ENCODE measurements around the gene DRD5. TPM values are rescaled to one million over a fixed set of nuclear protein-coding genes. Genes with fewer than 3 reads are reported as not detected.
"Not testable (repeated sequence)": the region's sequence is repeated elsewhere in the genome, so short reads cannot be mapped to it uniquely, and the experiment has no call there.

The DRD5 gene
- not detected for total RNA-seq
- long read RNA-seq: 0 reads

GRCh38 chr4:9781343-9782135 lies at the start of gene DRD5:
TSS of gene DRD5 (plus strand) at chr4:9781634. CDS start at chr4:9782030, 396 bp downstream.
- no peak for DNase-seq
- no peak for TF ChIP-seq CTCF (IDR thresholded peaks at IDR 0.05)
- no peak for ATAC-seq
- intact Hi-C loops (cut with DNase I): no loop called here
- H3K36me3 ChIP-seq: no peaks in the 10 kb centered on the region
- no peak within 1 kb of the TSS for H3K27ac ChIP-seq
- H3K4me3 ChIP-seq: no peak within 1 kb of the TSS
- no peaks in the 10 kb centered on the region for H3K4me1 ChIP-seq
- no peaks in the 10 kb centered on the region for H3K9me3 ChIP-seq
- H3K27me3 ChIP-seq: peaks cover 29% of the 10 kb centered on the region

DNA sequence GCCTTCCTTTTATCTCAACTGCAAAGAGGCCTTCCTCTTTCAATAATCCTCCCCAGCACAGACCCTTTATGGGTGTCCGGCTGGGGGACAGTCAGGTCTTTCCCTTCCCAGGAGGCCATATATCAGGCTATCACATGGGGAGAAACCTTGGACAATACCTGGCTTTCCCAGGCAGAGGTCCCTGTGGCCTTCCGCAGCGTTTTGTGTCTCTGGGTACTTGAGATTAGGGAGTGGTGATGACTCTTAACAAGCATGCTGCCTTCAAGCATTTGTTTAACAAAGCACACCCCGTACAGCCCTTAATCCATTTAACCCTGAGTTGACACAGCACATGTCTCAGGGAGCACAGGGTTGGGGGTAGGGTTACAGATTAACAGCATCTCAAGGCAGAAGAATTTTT lies 49.2 kb upstream of the DRD5 start:
- H3K27me3 ChIP-seq; H3K36me3 ChIP-seq; DNase-seq; H3K4me1 ChIP-seq; H3K27ac ChIP-seq; H3K9me3 ChIP-seq; ATAC-seq; H3K4me3 ChIP-seq; intact Hi-C loops (cut with DNase I): not testable (repeated sequence)

DNA sequence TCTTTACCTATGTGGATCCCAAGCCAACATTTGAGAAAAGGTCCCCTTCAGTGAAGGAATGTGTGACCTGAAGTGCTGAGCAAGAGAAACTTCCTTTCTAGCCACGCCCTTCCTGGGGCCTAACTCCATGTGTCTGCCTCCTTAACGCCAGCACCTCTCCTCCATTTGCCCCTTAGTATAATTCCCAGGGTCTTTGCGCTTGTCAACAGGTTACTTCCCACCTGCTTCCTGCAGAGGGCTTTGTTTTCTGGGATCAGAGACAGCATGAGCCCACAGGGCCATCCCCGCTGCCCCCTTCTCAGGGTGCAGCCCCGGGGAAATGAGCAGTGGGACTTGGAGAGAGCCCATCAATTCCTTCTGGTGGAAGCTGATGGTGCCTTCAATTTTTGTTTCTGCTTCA lies 45.9 kb upstream of the DRD5 start:
- Histone ChIP-seq H3K27me3 (no peaks in the 10 kb centered on the region), H3K4me3 (no peak overlapping the region), H3K27ac (no peak overlapping the region), H3K9me3 (no peaks in the 10 kb centered on the region), H3K36me3 (no peaks in the 10 kb centered on the region), H3K4me1 (no peaks in the 10 kb centered on the region)
- intact Hi-C loops (cut with DNase I): no loop called here
- DNase-seq (no peak), ATAC-seq (no peak)
- TF ChIP-seq CTCF (IDR thresholded peaks at IDR 0.05): no peak

DNA sequence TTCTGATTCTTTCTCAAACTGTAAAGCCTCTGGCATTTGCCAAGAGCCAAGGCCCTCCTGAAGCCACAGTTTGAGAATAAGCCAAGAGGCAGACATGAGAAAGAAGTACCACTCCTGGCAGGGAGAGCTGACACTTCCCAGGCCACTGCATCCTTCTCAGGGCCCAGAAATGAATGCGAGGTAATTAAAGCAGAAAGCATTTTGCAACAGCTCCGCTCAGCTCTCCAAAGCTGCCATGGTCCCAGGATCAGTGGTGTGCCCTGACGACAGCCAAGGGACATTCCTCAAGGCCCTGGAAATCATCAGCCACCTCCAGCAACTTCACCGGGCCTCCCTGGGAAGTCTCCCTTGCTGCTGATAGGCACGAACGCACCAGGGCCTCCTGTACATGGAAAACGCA lies 44.2 kb upstream of the DRD5 start:
- intact Hi-C loops (cut with DNase I); DNase-seq; H3K36me3 ChIP-seq; H3K4me3 ChIP-seq; H3K4me1 ChIP-seq; H3K27ac ChIP-seq; ATAC-seq; H3K9me3 ChIP-seq; H3K27me3 ChIP-seq: not testable (repeated sequence)

GRCh38 chr4:9743789-9744188 lies 37.6 kb upstream of the DRD5 start:
- intact Hi-C loops (cut with DNase I); H3K9me3 ChIP-seq; H3K27ac ChIP-seq; DNase-seq; H3K4me1 ChIP-seq; H3K27me3 ChIP-seq; ATAC-seq; H3K4me3 ChIP-seq; H3K36me3 ChIP-seq: not testable (repeated sequence)

DNA sequence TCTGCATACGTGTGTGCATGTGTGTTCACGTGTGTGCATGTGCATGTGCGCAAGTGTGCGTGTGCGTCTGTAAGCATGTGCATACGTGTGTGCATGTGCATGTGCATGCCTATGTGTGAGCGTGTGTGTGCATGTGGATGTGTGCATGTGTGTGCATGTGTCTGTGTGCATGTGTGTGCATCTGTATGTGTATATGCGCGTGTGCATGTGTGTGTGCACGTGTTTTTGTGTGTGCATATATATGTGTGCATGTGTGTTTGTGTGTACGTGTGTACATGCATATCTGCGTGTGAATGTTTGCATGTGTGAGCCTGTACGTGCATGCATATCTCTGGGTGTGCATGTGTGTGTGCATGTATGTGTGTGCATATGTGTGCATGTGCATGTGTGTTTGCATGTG lies 35.7 kb upstream of the DRD5 start:
- H3K4me3 ChIP-seq: no peak overlapping the region
- no peak for ATAC-seq
- H3K27ac ChIP-seq: no peak overlapping the region
- no peaks in the 10 kb centered on the region for H3K36me3 ChIP-seq
- DNase-seq: no peak
- H3K9me3 ChIP-seq: no peaks in the 10 kb centered on the region
- no peaks in the 10 kb centered on the region for H3K27me3 ChIP-seq
- no peaks in the 10 kb centered on the region for H3K4me1 ChIP-seq
- intact Hi-C loops (cut with DNase I): no loop called here
- TF ChIP-seq CTCF (IDR thresholded peaks at IDR 0.05): no peak

GRCh38 chr4:9758641-9759317 lies 22.7 kb upstream of the DRD5 start:
- intact Hi-C loops (cut with DNase I): no loop called here
- Histone ChIP-seq H3K4me3 (no peak overlapping the region), H3K27me3 (no peaks in the 10 kb centered on the region), H3K4me1 (no peaks in the 10 kb centered on the region), H3K27ac (no peak overlapping the region), H3K36me3 (no peaks in the 10 kb centered on the region), H3K9me3 (no peaks in the 10 kb centered on the region)
- DNase-seq (no peak), ATAC-seq (no peak)
- TF ChIP-seq CTCF (IDR thresholded peaks at IDR 0.05): no peak
